Heart left ventricle (tissue), 16 donors: ENCODE measurements around the gene ROCK2. TPM values are rescaled to one million over a fixed set of nuclear protein-coding genes. Genes with fewer than 3 reads are reported as not detected.

ENCODE experiments used
- ATAC-seq, 4 donors: fragments of 200-7000 bp; cut with Tn5 transposase; one replicate each; pipeline ENCODE4 v1.9.1; 2020 to 2022; ENCODE audit warnings: moderate library complexity in 4 of 4, mild to moderate bottlenecking in 3 of 4, moderate number of reproducible peaks in 1 of 4
- DNase-seq, 5 donors: peaks; one replicate each; pipeline ENCODE4 v3.0.0-alpha.2; 2020
- H3K27ac ChIP-seq, 12 donors: fragments of 200-600 bp; sonication (generic) in 4 of 12; one replicate each; pipeline versions ENCODE4 v1.5.0 to v1.8.0; 2016 to 2022; ENCODE audit warnings: mild to moderate bottlenecking in 2 of 12
- H3K27me3 ChIP-seq, 9 donors: fragments of 200-600 bp; sonication (generic) in 2 of 9; one replicate each; pipeline versions ENCODE4 v1.5.1 to v1.8.0; 2016 to 2022; ENCODE audit warnings: mild to moderate bottlenecking in 3 of 9
- H3K36me3 ChIP-seq, 9 donors: fragments of 200-600 bp; sonication (generic) in 2 of 9; one replicate each; pipeline versions ENCODE4 v1.5.0 to v1.8.0; 2018 to 2022; ENCODE audit warnings: mild to moderate bottlenecking in 2 of 9
- H3K4me1 ChIP-seq, 12 donors: fragments of 200-600 bp; sonication (generic) in 4 of 12; one replicate each; pipeline versions ENCODE4 v1.5.0 to v1.8.0; 2016 to 2022; ENCODE audit warnings: mild to moderate bottlenecking in 3 of 12
- H3K4me3 ChIP-seq, 12 donors: fragments of 200-600 bp; sonication (generic) in 4 of 12; one replicate each; pipeline versions ENCODE4 v1.5.0 to v1.8.0; 2017 to 2022; ENCODE audit warnings: mild to moderate bottlenecking in 9 of 12, moderate library complexity in 4 of 12
- H3K9me3 ChIP-seq, 12 donors: fragments of 200-600 bp; sonication (generic) in 4 of 12; one replicate each; pipeline versions ENCODE4 v1.5.0 to v1.8.0; 2016 to 2022; ENCODE audit warnings: mild to moderate bottlenecking in 1 of 12
- POLR2A ChIP-seq, 2 donors: fragments of 450-650 bp; IDR thresholded peaks; one replicate each; pipeline ENCODE4 v1.6.1; 2017; ENCODE audit warnings: antibody characterized with exemption in 2 of 2, mild to moderate bottlenecking in 2 of 2, moderate library complexity in 2 of 2
- WGBS, 4 donors: extraction: QIAGEN DNeasy Blood & Tissue Kit in 2 of 4; methylation state at CpG; one replicate each; pipeline versions ENCODE4 v1.1.5 to v1.1.7; 2013 to 2018; 5-methylcytosine and 5-hydroxymethylcytosine counted together
- intact Hi-C, 10 donors: fragments of 100-400 bp; cut with DNase I; formaldehyde crosslinking; loops; one replicate each; pipeline versions ENCODE4 v1.11.1 to v1.14.2; 2022
- polyA plus RNA-seq, 2 donors: library from polyadenylated mRNA; stranded (reverse); fragments of 200-250 nt; gene quantifications; one replicate each; pipeline ENCODE4 v1.2.3, GENCODE V29; 2013
- total RNA-seq, 9 donors: library from RNA; depleted of rRNA in 2 of 9; stranded (reverse); fragments of >200 nt in 2 of 9; fragmentation: NEBNext Ultra II Directional in 3 of 9; extraction: Animal tissue kit (Norgen Biotek cat#: 25700) in 3 of 9; gene quantifications; one replicate each; pipeline versions ENCODE4 v1.1.0 to v1.2.4, GENCODE V29; 2016 to 2023
- TF ChIP-seq, protein P1 (sequence below), 12 donors: fragments of 200-600 bp; sonication (generic) in 4 of 12; IDR thresholded peaks; one replicate each; pipeline versions ENCODE4 v1.5.0 to v1.8.0; 2018 to 2022; ENCODE audit warnings: antibody characterized with exemption in 12 of 12, mild to moderate bottlenecking in 5 of 12
- donor health status: ischemic (EF 13 %, LVEDD 7.1; RV severe dilation, severe dysfunction).
- donor health status: healthy with polysubstance abuse.
- donor health status: DM: no; HTN: yes; CAD: no.
- donor health status: DM: no; HTN: no; CAD: no.
- donor health status: ischemic (EF 25% LVEDD 6.9; RV normal size, moderate dysfunction).
- donor health status: ischemic (EF 25% LVEDD 5.7; RV mildly dilated, moderate dysfunction).
- donor health status: healthy.
- donor health status: DM: yes; HTN: yes; CAD: no.
- donor health status: ischemic (EF 35%, LVEDD 5.7; RV mildly dilated, moderate dysfunction).
- donor health status: nonischemic (EF 11% LVEDD 7.7; RV severe dilation, severe dysfunction).
- donor health status: DM: yes; HTN: yes; CAD: no.
- donor health status: PGD.
- donor health status: ischemic (EF 29% LVEDD 5.4; RV normal size, mild dysfunction).
- donor health status: nonischemic (EF 23%, LVEDD 6.1; RV moderate dilation, normal function).

The ROCK2 gene
- total and polyA plus RNA-seq, 11 donors = 6.1 to 44.3 (median 38.0) TPM

- 45 to 49% (median 46%) methylated on average over 2 of the region's 2 CpGs for WGBS, 4 donors
- peaks cover 0 to 22% (median 1%) of the 10 kb centered on the region in 12 donors for H3K4me1 ChIP-seq
- no peaks in the 10 kb centered on the region for H3K9me3 ChIP-seq
- H3K4me3 ChIP-seq = no peak overlapping the region
- H3K27ac ChIP-seq = no peak overlapping the region
- DNase-seq (no peak), ATAC-seq (no peak)
- intact Hi-C loops = no loop called here
- TF ChIP-seq POLR2A (IDR thresholded peaks at IDR 0.05) = no peak
- TF ChIP-seq, protein P1, sequence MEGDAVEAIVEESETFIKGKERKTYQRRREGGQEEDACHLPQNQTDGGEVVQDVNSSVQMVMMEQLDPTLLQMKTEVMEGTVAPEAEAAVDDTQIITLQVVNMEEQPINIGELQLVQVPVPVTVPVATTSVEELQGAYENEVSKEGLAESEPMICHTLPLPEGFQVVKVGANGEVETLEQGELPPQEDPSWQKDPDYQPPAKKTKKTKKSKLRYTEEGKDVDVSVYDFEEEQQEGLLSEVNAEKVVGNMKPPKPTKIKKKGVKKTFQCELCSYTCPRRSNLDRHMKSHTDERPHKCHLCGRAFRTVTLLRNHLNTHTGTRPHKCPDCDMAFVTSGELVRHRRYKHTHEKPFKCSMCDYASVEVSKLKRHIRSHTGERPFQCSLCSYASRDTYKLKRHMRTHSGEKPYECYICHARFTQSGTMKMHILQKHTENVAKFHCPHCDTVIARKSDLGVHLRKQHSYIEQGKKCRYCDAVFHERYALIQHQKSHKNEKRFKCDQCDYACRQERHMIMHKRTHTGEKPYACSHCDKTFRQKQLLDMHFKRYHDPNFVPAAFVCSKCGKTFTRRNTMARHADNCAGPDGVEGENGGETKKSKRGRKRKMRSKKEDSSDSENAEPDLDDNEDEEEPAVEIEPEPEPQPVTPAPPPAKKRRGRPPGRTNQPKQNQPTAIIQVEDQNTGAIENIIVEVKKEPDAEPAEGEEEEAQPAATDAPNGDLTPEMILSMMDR (IDR thresholded peaks at IDR 0.05) = no peak
- peaks cover 0 to 21% (median 4%) of the 10 kb centered on the region in 9 donors for H3K36me3 ChIP-seq
- H3K27me3 ChIP-seq = no peaks in the 10 kb centered on the region
Observed at GRCh38 chr2:11260979-11261378, 83.5 kb downstream of the ROCK2 start.

GRCh38 chr2:11257964-11258363, 86.5 kb downstream of the ROCK2 start:
- Histone ChIP-seq H3K4me3 (no peak overlapping the region), H3K27ac (no peak overlapping the region), H3K4me1 (peaks cover 0 to 8% (median 0%) of the 10 kb centered on the region in 12 donors), H3K9me3 (no peaks in the 10 kb centered on the region), H3K27me3 (no peaks in the 10 kb centered on the region), H3K36me3 (peaks cover 0 to 16% (median 4%) of the 10 kb centered on the region in 9 donors)
- intact Hi-C loops = no loop called here
- DNase-seq (no peak), ATAC-seq (no peak)
- no peak for TF ChIP-seq POLR2A (IDR thresholded peaks at IDR 0.05)
- TF ChIP-seq, protein P1 (IDR thresholded peaks at IDR 0.05) = no peak
- 82 to 87% (median 83%) methylated on average over 3 of the region's 3 CpGs for WGBS, 4 donors

DNA sequence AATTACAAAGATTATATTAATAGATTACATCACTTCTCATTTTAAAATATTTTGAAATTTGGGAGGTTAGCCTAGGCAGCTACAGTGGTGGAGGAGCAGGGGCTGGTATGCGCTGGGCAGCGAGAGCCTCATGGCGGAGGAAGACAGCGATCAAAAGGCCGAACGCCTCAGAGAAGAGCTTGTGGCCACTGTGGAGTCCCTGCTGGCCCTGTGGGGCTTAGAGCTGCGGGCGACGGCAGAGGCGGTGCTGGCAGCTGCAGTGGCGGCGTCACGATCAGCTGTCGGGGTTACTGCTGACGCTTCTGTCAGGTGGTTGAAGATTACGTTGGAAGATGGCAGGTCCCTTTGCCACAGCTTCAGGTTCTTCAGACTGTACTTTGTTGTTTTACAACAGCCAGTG, 87.4 kb downstream of the ROCK2 start:
- no peak for ATAC-seq
- no peak overlapping the region for H3K4me3 ChIP-seq

GRCh38 chr2:11256166-11256565, 88.3 kb downstream of the ROCK2 start:
- DNase-seq = no peak
- no peak for ATAC-seq
- Histone ChIP-seq H3K4me1 (peaks cover 0 to 7% (median 0%) of the 10 kb centered on the region in 12 donors), H3K27ac (no peak overlapping the region), H3K9me3 (no peaks in the 10 kb centered on the region), H3K4me3 (no peak overlapping the region), H3K27me3 (no peaks in the 10 kb centered on the region), H3K36me3 (peaks cover 0 to 16% (median 4%) of the 10 kb centered on the region in 9 donors)
- TF ChIP-seq, protein P1 (IDR thresholded peaks at IDR 0.05) = no peak
- no peak for TF ChIP-seq POLR2A (IDR thresholded peaks at IDR 0.05)
- WGBS, 4 donors = 75 to 84% (median 82%) methylated on average over 7 of the region's 7 CpGs
- intact Hi-C loops = no loop called here

More for the DNA sequence above, 87.4 kb downstream of the ROCK2 start:
- Histone ChIP-seq H3K27ac (no peak overlapping the region), H3K4me1 (peaks cover 0 to 7% (median 0%) of the 10 kb centered on the region in 12 donors), H3K36me3 (peaks cover 0 to 16% (median 4%) of the 10 kb centered on the region in 9 donors), H3K27me3 (no peaks in the 10 kb centered on the region), H3K9me3 (no peaks in the 10 kb centered on the region)
- DNase-seq = no peak
- no peak for TF ChIP-seq POLR2A (IDR thresholded peaks at IDR 0.05)
- TF ChIP-seq, protein P1 (IDR thresholded peaks at IDR 0.05) = no peak
- intact Hi-C loops = no loop called here
- WGBS, 4 donors = 93 to 98% (median 95%) methylated on average over 16 of the region's 16 CpGs
